ENCODE results near the gene MSI2.
"Not testable (repeated sequence)": the region's sequence is repeated elsewhere in the genome, so short reads cannot be mapped to it uniquely, and the experiment has no call there.

The MSI2 gene

DNA sequence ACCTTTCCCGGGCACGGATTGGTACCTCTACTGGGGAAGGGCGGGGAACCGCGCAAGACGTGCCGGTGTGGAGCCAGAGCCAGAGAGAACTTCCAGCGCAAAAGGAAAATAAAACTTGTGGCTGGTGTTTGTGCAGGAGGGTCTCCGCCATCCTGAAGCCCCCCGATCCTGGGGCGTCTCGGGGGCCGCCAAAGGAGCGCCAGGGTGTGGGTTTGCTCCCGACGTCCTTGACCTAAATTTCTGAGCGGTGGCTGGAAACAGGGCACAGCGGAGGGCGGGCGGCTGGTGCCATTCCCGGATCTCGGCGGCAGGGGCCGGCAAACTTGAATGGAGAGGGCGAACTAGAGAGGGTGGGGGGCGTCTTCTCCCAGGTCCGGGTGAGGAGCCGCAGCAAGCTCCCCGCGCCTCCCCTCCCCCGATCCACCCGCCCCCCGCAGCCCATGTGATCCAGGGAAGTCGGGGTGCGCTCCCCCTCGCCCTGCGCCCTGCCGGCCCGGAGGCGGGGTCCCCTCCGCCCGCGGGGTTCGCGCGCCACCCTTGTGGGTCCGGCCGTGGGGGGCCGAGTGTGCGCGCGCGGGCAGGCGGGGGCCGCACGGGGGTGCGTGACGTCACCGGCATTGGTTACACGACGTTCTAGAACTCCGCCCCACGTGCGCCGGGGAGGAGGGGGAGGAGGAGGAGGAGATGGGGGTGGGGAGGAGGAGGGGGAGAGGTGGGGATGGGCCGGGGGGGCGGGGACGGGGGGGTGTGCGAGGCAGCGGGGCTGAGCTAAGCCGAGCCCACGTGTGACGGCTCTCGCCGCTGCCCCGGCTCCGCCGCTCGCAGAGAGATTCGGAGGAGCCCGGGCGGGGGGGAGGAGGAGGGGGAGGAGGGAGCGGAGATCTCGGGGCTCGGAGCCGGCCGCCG is at the start of gene MSI2:
Gene MSI2 (plus strand): TSS at position 748 of the 906 bp plus-strand sequence. CDS start 220 bp downstream, outside the sequence.
- DNase-seq (ENCODE audit: low read depth in 2 of 2): peak; percentile 89 to 90

DNA sequence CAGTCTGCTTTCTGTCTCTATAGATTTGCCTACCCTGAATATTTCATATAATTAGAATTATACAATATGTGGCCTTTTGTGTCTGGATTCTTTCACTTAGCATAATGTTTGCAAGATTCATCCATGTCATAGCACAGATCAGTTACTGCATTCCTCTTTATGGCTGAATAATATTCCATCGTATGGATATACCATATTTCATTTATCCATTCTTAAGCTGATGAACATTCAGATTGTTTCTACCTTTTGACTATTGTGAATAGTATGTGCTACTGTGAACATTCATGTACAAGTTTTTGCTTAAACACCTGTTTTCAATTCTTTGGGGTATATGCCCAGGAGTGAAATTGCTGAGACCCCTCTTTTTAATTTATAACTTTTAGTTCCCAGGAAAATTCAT is 49.4 kb upstream of the MSI2 start:
- no peak for DNase-seq (ENCODE audit: low read depth in 2 of 2)

- no peak for DNase-seq (ENCODE audit: low read depth in 2 of 2)
Observed at GRCh38 chr17:57207396-57207795, 48.9 kb upstream of the MSI2 start.

- no peak for DNase-seq (ENCODE audit: low read depth in 2 of 2)
Observed at GRCh38 chr17:57210224-57210553, 46.1 kb upstream of the MSI2 start.

GRCh38 chr17:57210972-57211411 is 45.3 kb upstream of the MSI2 start:
- DNase-seq (ENCODE audit: low read depth in 2 of 2): no peak

GRCh38 chr17:57211543-57211942 is 44.8 kb upstream of the MSI2 start:
- DNase-seq (ENCODE audit: low read depth in 2 of 2): no peak

- DNase-seq (ENCODE audit: low read depth in 2 of 2): no peak
Observed at GRCh38 chr17:57213180-57213825, 43.0 kb upstream of the MSI2 start.

- no peak for DNase-seq (ENCODE audit: low read depth in 2 of 2)
Observed at GRCh38 chr17:57215317-57215716, 41.0 kb upstream of the MSI2 start.

GRCh38 chr17:57221366-57222350 is 34.7 kb upstream of the MSI2 start:
- DNase-seq (ENCODE audit: low read depth in 2 of 2): no peak

DNA sequence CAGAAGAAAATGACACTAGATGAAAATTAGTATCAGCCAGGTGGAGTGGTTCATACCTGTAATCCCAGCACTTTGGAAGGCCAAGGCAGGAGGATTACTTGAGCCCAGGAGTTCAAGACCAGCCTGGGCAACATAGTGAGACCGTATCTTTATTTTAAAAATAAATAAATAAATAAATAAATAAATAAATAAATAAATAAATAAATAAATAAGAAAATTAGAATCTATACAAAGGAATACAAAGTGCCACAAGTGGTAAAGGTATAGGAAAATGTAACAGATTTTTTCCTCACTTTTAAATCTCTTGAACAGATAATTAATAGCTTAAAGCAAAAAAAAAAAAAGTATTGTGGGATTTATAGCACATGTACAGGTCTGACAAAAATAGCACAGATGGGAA is 33.9 kb upstream of the MSI2 start:
- not testable (repeated sequence) for DNase-seq (ENCODE audit: low read depth in 2 of 2)

DNA sequence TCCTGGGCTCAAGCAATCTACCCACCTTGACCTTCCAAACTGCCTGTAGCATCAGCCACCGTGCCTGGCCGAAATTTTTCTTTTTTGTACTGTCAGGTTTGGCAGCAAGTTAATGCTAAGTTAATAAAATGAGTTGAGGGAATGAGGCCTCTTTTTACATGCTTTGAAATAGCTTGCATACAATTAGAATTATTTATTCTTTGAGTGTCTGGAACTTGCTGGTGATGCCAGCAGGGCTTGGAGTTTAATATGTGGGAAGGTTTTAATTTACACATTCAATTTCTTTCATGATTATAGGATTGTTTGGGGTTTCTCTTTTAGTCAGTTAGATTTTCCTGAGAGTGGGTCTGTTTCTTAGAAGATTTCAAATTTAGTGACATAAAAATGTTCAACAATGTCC is 31.2 kb upstream of the MSI2 start:
- no peak for DNase-seq (ENCODE audit: low read depth in 2 of 2)

DNA sequence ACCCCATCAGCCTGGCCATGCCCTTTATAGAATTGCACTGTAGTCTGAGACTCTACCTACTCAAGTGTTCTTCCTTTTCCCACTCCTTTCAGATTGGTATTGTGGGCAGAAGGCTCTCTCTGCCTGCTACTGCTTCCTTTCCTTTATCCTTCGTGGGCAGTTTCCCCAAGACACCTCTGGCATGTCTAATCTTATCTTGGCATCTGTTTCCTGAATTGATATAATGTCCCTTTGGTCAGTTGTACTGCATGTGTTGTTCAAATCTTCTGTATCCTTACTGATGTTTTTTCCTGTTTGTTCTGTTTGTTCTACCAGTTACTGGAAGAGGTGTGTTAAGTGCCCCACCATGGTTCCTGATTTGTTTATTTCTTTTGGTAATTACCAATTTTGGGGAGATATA is 29.5 kb upstream of the MSI2 start:
- no peak for DNase-seq (ENCODE audit: low read depth in 2 of 2)

- DNase-seq (ENCODE audit: low read depth in 2 of 2): no peak
Observed at GRCh38 chr17:57228911-57229310, 27.4 kb upstream of the MSI2 start.

DNA sequence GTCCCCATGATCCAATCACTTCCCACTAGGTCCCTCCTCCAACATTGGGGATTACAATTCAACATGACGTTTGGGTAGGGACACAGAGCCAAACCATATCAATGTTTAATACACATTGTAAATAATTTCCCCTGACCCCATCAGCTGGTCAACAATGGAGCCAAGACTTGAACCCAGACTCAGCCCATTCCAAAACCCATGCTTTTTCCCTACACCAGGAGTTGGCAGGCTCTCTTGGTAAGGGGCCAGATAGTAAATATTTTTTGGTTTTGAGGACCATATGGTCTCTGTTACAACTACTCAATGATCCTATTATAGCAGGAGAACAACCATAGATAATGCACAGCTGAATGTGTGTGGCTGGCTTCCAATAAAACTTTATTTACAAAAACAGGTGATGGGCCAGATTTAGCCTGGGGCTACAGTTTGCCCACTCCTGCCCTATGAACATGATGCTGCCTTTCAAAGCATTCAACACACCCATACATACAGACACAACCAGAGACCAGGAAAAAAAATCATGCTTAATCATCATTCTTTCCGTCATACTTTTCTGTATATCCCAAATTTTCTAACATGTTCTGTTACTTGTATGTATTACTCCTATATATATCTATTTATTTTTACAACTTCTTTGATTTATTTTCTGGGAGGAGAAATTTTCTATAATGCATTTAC is 22.1 kb upstream of the MSI2 start:
- DNase-seq (ENCODE audit: low read depth in 2 of 2): no peak

DNA sequence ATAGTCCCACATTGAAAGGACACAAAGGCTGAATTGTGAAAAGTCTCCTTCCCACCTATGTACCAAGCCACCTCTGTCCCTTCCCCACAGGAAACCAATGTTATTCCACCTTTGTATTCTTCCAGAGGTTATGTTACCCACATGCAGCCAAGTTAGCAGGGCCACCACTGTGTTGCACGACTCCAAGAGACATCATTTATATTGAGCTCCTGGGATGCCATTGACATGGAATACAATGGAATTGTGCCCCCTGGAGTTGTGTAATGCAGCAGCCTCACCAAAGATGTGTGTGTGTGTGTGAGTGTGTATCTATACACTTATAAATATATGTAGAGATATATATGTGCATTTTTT is 21.6 kb upstream of the MSI2 start:
- DNase-seq (ENCODE audit: low read depth in 2 of 2): no peak

GRCh38 chr17:57235124-57235523 is 21.2 kb upstream of the MSI2 start:
- DNase-seq (ENCODE audit: low read depth in 2 of 2): no peak

DNA sequence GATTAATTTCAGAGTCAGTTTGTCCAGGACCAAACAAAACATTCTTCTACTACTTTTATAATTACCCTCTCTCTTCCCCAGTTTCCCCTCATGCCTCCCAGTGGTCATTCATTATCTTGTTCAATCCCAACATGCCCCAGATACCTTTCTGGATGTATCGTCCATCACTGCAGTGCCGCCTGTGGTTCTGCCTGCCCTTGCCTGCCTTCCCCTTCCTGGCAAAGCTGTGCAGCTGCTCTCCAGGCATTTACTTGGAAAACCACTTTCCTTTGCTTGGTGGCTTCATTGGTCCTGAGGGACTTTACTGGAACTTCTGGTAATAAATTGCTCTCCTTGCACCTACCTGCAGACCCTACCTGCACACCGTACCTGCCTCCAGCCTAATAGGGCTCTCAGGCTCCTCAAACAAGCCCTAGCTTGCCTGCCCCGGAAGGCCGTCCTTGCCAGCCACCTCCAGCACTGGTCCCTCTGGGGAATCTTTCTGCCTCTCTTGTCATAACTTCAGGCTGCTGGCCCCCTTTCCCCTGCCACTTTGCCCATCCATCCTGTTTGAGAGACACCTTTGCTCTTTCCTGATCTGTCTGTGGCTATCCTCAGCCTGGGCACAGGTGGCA is 19.5 kb upstream of the MSI2 start:
- no peak for DNase-seq (ENCODE audit: low read depth in 2 of 2)

GRCh38 chr17:57240648-57241047 is 15.7 kb upstream of the MSI2 start:
- no peak for DNase-seq (ENCODE audit: low read depth in 2 of 2)

GRCh38 chr17:57242148-57242547 is 14.2 kb upstream of the MSI2 start:
- no peak for DNase-seq (ENCODE audit: low read depth in 2 of 2)

GRCh38 chr17:57243171-57243622 is 13.1 kb upstream of the MSI2 start:
- DNase-seq (ENCODE audit: low read depth in 2 of 2): peak; percentile 48 to 49

DNA sequence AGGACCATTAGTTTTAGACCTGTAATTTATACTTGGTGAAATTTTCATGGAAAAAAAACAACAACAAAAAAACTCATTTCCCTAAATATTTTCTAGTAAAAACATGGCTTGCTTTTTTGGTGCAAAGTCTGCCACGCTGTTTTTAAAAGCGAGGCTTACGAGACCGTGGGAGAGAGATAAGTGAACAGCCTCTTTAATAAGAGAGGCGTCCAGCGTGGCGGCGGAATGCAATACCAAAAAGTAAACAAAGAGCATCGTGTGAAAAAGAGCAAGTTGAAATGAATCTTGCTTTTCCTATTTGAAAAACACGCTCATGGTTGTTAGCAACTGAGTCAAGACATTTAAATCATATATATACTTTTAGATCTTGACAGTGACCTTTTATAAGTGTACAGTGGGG is 10.5 kb upstream of the MSI2 start:
- no peak for DNase-seq (ENCODE audit: low read depth in 2 of 2)
